Ecto neural progenitor cell (in vitro differentiated cells): ENCODE results near the gene VSTM2B.
A peak's percentile ranks its signal among the peaks of the same experiment; 100 is the strongest.
"Not testable (repeated sequence)": the region's sequence is repeated elsewhere in the genome, so short reads cannot be mapped to it uniquely, and the experiment has no call there.

Source experiments
- DNase-seq: peaks from one replicate; pipeline ENCODE4 v3.0.0-alpha.2; 2018; ENCODE audit warnings: low spot score

The VSTM2B gene

DNA sequence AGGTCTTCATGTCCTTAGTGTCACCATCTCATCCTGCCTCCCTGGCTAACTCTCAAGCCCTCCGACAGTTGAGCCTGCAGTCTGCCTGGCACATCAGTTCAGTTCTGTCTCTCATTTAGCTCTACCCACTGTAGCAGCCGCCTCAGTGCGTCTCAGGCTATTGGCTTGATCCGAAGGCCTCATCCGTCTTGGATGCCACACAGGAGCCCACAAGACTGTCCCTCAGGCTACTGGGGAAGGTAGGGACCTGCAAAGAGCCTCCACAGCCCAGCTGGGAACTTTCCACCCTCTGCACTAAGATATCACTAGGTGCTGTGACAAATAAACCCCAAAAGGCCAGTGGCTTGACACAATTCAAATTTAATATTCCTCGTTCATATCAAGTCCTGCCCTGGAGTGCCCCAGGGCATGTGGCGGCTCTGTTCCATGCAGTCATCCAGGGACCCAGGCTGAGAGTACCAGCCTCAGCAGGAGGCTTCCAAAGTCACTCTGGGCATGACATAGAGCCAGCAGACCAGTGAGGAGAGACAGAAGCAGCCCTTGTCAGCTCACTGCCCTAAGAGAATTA lies 5.7 kb downstream of the VSTM2B start:
- DNase-seq, result no peak

DNA sequence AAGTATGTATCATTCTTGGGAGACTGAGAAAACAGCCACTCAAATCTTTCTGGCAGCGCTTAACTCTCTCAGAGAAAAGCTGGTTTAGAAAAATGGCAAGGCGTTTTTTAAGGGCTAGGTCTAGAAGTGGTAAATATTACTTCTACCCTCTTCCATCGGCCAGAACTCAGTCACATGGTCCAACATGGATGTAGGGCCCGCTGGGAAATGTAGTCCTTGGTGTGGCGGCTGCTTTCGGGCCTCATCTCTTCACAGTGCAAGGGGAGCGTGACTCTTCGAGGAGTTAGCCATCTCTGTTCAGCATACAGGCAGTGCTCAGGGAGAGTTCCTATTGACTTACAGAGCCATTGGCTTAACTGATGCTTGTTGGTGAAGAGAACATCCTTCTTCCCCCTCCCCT lies 6.3 kb downstream of the VSTM2B start:
- DNase-seq, result no peak

DNA sequence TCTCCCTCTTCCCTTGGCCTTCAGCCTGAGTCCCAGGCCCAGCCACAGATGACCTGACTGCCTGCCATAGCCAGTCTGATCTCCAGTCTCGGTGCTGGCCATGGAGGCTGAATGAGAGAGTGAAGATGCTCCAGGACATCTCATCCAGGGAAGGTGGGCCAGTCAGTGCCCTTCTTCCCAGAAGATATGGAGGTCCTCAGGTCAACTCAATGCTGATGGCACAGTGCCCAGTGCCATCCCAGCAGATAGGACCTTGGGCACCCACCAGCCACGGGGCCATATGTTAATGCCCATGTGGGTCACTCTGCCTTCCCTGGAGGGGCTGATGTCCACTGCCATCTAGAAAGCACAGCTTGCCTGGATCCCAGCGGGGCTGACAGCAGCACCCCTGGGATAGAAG lies 7.2 kb downstream of the VSTM2B start:
- DNase-seq, result no peak

DNA sequence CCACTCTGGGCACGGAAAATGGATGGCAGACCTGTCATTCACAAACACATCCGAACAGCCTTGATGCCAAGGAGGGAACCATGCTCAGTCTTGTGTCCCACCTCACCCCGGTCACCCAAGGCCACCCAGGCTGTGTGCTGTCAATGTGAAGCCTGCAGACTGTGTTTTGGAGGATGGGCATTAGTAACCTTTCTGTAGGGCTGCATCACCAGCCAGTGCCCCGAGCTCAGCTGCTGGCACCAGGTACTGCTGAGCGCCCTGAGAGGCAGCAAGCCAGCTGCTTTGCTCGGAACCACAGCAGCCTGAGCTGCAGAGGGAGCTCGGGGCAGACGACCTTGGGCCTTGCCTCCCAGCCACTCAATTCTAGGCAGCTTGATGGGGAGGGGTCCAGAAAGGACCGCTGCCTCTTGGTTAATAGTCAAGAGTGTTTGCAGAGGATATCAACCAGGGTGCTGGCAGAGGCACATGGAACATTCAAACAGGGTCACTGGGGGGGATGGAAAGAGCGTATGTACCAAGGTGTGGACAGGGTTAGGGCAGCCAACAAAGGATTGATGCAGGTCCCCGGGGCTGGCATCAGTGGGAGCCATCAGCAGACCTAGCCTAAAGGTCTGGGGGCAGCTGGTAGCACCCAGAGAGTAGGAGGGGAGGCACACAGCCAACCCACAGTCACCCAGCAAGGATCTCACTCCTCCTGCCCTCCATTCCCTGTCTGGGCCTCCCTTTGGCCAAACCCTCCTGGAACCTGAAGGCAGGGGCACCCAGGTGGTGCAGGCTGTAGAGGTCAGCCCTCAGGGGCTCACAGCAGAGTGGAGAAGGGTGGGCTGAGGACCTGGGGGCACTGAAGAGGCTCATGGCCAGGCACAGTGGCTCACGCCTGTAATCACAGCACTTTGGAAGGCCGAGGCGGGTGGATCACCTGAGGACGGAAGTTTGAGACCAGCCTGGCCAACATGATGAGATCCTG lies 8.1 kb downstream of the VSTM2B start:
- DNase-seq, result peak; percentile 26

DNA sequence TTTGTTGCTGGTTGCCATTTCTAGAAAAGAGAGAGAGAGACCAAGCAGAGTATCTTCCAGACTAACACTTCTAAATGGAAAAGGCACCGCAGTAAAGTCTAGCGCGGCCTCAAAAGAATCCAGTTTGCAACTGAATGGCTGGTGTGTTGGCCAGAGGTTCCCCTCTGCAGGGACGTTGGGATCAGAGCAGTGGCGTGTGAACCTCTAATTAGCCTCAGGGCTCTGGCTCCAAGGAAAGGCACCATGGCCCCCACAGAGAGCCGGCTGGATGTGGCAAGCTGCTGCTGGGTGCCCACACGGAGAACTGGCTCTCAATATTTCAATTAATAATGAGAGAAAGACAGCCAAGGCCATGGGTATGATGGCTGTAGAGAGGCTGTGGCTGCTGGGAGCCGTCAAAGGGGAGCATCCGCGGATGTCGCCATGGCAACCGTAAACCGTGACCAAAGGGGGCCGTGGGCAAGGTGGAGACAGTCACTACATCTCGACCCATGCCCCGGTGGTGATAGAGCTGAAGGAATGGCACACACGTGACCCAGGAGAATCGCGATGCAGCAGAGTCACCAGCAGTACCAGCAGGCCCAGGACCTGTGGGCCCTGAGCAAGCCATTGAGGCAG lies 9.5 kb downstream of the VSTM2B start:
- DNase-seq, result peak; percentile 47

- DNase-seq, result peak; percentile 21
Measured at GRCh38 chr19:29535984-29536508, 10.3 kb downstream of the VSTM2B start.

GRCh38 chr19:29537181-29537580 lies 11.4 kb downstream of the VSTM2B start:
- DNase-seq, result no peak

DNA sequence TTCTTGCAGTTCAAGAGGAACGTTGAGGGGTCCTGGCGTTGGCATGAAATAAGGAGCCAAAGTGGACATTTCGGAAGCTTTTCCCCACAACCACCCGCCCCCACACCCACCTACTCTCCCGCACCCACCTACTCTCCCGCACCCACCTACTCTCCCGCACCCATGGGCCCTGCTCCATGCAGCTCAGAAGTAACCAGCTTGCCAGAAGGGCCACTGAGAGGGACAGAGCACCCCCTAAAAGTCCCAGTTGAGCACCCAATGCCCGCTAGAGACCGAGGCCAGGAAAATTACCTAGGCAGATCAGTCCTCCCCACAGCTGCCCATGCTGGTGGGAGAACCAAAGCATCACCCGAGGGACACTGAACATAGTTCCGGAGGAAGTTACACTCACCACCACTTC lies 11.8 kb downstream of the VSTM2B start:
- no peak for DNase-seq

DNA sequence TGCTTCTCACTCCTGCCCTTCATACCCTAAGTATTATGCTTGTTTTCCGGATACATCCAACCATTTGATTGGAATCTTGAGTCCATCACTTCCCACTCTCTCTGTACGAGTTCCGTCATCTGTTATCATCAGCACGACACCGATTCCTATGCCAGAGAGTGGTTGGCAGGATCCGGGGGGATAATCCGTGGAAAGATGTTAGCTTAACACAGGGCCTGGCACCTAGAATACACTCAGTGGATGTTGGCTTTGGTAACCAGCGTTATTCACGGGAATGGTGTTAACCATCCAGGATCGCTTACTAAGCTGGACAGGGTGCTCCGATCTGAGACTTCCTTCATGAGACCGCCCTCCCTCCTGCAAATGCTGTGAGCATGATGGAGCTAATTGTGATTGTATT lies 12.4 kb downstream of the VSTM2B start:
- DNase-seq, result no peak

GRCh38 chr19:29538651-29539050 lies 12.9 kb downstream of the VSTM2B start:
- no peak for DNase-seq

DNA sequence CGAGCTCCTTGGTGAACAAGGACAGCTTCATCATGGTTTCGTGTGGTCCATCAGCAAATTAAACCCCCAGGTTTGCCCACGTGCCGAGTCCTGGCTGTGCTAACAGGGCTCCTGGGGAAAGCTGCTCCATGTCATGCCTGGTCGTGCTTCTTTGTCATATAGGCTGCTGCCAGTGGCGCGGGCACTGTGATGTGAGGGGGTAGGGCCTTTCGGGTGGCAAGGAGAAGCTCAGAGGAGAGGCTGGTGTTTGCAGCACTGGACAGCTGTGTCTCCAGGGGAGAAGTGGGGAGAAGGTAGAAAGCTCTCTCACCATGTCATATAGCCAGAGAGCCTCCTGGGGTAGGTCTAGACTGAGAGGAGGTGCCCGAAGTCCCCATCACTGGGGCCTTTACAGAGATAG lies 13.3 kb downstream of the VSTM2B start:
- no peak for DNase-seq

DNA sequence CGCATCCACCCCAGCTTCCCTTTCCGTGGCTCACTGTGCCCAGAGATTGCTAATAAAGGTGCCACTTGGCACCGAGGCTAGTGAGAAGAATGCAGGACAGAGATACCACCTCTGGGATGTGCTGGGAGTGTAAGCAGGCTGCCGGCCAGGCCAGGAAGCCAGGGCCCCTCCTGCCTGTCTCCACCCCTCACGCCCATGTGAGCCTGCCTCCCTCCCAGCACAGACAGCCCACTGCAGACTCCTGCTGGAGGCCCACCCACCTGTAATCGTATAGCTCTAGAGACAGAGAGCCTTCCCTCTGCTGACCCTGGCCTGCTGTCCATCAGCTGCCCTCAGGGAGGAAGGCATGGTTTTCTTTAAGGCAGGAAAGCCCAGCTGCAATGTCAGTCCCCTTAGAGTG lies 13.9 kb downstream of the VSTM2B start:
- DNase-seq, result peak; percentile 56

DNA sequence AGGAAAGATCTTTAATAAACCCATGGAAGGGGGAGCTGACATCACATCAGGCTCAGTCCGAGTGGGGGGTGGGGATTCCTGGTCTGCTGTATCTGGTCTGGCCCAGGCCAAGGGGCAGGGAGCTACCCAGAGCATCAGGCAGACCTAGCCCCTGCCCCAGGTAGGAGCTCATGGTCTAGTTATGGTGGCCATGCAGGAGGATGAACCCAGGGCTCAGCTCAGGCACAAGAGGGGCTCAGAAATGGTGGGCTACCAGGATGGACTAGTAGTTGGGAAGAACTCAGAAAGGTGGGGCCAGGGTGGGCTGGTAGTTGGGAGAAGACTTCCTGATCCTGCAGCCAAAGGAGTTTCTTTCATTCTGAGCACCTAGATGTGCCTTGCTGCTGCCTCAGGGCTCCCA lies 14.3 kb downstream of the VSTM2B start:
- no peak for DNase-seq

- DNase-seq, result no peak
Measured at GRCh38 chr19:29541473-29542253, 15.9 kb downstream of the VSTM2B start.

- DNase-seq, result no peak
Measured at GRCh38 chr19:29542327-29542726, 16.5 kb downstream of the VSTM2B start.

GRCh38 chr19:29542776-29543175 lies 17.0 kb downstream of the VSTM2B start:
- no peak for DNase-seq

DNA sequence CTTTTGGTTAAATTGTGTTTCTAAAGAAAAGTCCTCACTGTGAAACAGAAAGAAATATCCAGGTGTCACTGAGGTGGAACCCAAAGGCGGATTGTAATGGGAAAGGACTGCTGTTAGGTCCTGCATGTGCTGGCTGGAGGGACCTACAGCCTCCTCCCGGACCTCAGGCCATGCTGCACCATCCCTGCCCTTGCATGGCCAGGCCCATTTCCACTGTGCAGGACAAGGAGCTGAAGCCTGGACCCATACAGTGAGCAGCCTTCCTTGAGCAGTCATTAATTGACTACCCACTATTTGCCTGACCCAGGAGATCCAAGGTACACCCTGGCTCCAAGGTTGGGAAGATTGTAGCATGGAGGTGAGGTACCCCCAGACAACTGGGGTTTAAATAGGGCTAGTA lies 17.6 kb downstream of the VSTM2B start:
- no peak for DNase-seq

DNA sequence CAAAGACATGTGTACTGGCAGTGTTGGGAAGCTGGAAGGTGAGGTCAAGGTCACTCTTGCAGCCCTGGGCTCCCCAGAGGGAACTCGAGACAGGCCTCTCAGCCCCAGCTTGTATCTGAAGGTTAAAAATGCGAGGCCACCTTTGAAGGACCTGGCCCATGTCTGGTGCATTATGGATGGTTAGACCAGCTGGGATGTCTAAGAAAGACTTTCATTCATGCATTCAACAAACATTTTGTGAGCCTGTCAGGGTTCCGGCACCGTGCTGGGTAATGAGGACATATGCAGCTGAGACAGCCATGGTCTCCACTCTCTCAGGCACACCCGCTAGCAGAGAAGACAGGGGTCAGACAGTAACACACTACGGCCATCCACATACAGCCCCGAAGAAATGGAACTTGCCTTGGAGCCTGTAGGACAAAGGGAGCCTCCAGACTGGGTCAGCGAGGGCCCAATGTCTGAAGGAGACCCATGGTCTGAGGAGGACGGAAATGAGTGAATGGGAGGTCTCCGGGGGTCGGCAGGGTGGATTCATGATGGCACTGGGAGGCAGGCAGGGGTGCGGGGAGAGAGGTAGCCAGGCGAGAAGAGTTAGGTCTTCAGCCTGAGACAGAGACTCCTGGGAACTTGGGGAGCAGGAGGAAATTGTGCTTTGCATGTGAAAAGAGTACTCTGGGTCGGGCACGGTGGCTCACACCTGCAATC lies 19.0 kb downstream of the VSTM2B start:
- no peak for DNase-seq

GRCh38 chr19:29545447-29545846 lies 19.7 kb downstream of the VSTM2B start:
- not testable (repeated sequence) for DNase-seq

DNA sequence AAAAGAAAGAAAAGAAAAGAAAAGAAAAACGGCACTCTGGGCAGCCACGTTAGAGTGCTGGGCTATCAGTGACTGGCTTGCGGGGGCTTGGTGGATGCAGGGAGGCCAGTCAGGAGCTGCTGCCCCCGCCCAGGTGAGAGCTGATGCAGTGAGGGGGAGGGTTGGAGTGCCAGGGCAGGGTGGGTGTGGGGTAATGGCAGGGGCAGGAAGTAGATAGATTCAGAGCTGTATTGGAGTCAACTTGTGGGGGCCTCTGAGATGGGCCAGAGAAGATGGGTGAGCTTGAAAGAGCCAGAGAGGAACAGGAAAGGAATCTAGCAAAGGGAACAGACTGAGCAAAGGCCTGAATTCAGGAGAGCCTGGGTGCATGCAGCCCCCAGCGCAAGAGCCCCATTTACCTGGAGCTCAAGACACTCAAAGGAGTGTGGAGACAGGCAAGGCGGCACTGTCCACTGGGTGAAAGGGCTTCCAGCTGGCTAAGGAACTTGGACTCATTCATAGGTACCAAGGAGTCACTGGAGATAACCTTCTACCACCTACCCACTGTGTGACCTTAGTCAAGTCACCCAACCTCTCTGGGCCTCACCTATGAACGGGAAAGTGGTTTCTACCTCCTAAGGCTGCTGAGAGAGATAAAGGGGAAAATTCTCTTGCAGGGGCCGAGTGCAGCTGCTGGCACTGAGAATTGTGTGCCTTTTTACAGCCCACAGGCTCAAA lies 20.2 kb downstream of the VSTM2B start:
- no peak for DNase-seq
